WTC11 (cell line): ENCODE results near the gene KRT4.

ENCODE experiments used
- CBFB ChIP-seq: sonication (generic); formaldehyde crosslinking; IDR thresholded peaks from 2 replicates; pipeline ENCODE4 v1.8.1; 2022; ENCODE audit warnings: mild to moderate bottlenecking, low read depth, missing genetic modification reagents
- CTCF ChIP-seq: fragments of 200-600 bp; IDR thresholded peaks from 2 replicates; pipeline ENCODE4 v1.8.0; 2022; ENCODE audit warnings: antibody characterized with exemption
- NR1H2 ChIP-seq: sonication (generic); formaldehyde crosslinking; IDR thresholded peaks from 2 replicates; pipeline ENCODE4 v1.9.0; 2021; ENCODE audit warnings: mild to moderate bottlenecking, moderate library complexity, missing genetic modification reagents
- RELA ChIP-seq: sonication (generic); formaldehyde crosslinking; IDR thresholded peaks from 2 replicates; pipeline ENCODE4 v1.8.1; 2022; ENCODE audit warnings: missing genetic modification reagents, mild to moderate bottlenecking, borderline replicate concordance
- TF ChIP-seq, protein P1 (sequence below): sonication (generic); formaldehyde crosslinking; IDR thresholded peaks from 2 replicates; pipeline ENCODE4 v1.8.1; 2023; ENCODE audit warnings: mild to moderate bottlenecking, missing genetic modification reagents, borderline replicate concordance

DNA sequence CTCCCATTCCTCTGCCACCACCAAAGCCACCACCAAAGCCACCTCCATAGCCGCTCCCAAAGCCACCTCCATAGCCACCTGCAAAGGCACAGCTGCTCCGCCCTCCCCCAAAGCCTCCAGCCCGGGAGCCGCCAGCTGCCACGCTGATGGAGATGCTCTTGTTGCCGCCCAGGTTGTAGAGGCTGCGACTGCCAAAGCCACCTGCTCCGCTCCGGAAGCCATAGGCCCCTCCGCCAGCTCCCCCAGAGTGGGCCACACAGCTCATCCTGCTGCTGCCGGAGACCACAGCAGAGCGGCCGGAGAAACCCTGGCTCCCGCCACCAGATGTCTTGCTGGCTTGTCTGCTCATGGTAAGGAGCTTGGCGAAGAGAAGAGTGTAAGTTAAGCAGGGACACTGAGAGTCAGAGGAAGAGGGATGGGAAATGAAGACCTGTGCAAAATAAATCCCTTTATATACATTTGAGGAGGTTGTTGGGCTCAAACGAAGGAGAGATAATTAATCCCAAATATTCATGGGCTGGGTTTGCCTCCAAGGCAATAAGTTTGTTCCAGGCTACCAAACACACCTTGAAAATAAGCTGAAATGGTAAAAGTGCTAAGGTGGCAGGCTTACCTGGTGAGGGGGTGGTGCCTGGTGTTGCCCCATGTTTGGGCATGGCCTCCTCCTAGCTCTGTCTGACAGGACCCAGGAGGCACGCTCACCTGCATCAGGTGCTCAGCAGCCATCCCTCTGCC, 18.1 kb downstream of the KRT4 start, which contains the start of gene KRT3:
- TF ChIP-seq CBFB (CRISPR knock-in tag) (no peak), NR1H2 (CRISPR knock-in tag) (no peak), CTCF (no peak), RELA (no peak)
- TF ChIP-seq, protein P1, sequence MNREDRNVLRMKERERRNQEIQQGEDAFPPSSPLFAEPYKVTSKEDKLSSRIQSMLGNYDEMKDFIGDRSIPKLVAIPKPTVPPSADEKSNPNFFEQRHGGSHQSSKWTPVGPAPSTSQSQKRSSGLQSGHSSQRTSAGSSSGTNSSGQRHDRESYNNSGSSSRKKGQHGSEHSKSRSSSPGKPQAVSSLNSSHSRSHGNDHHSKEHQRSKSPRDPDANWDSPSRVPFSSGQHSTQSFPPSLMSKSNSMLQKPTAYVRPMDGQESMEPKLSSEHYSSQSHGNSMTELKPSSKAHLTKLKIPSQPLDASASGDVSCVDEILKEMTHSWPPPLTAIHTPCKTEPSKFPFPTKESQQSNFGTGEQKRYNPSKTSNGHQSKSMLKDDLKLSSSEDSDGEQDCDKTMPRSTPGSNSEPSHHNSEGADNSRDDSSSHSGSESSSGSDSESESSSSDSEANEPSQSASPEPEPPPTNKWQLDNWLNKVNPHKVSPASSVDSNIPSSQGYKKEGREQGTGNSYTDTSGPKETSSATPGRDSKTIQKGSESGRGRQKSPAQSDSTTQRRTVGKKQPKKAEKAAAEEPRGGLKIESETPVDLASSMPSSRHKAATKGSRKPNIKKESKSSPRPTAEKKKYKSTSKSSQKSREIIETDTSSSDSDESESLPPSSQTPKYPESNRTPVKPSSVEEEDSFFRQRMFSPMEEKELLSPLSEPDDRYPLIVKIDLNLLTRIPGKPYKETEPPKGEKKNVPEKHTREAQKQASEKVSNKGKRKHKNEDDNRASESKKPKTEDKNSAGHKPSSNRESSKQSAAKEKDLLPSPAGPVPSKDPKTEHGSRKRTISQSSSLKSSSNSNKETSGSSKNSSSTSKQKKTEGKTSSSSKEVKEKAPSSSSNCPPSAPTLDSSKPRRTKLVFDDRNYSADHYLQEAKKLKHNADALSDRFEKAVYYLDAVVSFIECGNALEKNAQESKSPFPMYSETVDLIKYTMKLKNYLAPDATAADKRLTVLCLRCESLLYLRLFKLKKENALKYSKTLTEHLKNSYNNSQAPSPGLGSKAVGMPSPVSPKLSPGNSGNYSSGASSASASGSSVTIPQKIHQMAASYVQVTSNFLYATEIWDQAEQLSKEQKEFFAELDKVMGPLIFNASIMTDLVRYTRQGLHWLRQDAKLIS = no peak
